Stimulated activated CD8-positive, alpha-beta memory T cell treated with anti-CD3 and anti-CD28 coated beads, Interleukin-15, amount 100 ng/mL, for 24 hours (primary cell): ENCODE results near the gene ZBTB11.
"Not testable (repeated sequence)": the region's sequence is repeated elsewhere in the genome, so short reads cannot be mapped to it uniquely, and the experiment has no call there.

ENCODE experiments used
- DNase-seq: peaks from one replicate; pipeline ENCODE4 v3.0.0-alpha.2; 2020; ENCODE audit warnings: low read depth

ZBTB11 gene

DNA sequence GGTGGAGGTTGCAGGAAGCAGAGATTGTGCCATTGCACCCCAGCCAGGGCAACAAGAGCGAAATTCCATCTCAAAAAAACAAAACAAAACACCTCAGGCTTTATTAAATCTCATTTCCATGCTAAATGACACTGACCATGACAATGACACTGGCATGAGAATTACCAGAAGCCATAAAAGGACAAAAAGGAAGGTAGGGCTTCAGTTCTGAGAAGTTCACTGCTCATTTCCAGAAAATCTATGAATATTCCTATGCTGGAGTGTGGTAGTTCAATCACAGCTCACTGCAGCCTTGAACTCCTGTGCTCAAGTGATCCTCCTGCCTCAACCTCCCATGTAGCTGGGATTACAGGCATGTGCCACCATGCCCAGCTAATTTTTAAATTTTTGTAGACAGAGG lies 58.2 kb downstream of the ZBTB11 start:
- DNase-seq: no peak

GRCh38 chr3:101617478-101617877 lies 59.5 kb downstream of the ZBTB11 start:
- DNase-seq: no peak

- DNase-seq: no peak
These were observed 61.4 kb downstream of the ZBTB11 start for GRCh38 chr3:101615525-101615924.

- DNase-seq: not testable (repeated sequence)
These were observed 63.9 kb downstream of the ZBTB11 start for GRCh38 chr3:101613014-101613413.

DNA sequence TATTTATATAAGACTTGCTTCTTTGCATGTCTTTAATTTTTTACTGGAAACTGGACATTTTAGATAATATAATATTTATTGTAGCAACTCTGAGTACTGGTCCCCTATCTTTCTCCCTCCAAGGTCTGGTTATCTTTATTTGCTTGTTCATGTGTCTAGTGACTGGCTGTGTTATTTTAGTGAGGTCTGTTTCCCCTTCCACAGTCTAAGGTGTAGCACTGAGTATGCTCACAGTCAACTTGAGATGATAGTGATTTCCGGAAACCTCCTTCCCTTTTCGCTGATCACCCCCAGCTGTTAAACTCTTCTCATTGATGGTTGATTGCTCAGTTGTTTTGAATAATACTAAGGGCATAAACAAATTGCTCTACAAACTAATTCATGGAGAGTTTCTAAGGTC lies 65.9 kb downstream of the ZBTB11 start:
- no peak for DNase-seq

- DNase-seq: not testable (repeated sequence)
These were observed 71.5 kb downstream of the ZBTB11 start for GRCh38 chr3:101605398-101605797.

GRCh38 chr3:101603184-101603583 lies 73.7 kb downstream of the ZBTB11 start:
- no peak for DNase-seq

GRCh38 chr3:101602731-101603130 lies 74.2 kb downstream of the ZBTB11 start:
- DNase-seq: no peak
